ENCODE results near the gene SNX8.

SNX8 gene

GRCh38 chr7:2202901-2203765 lies 111.1 kb downstream of the SNX8 start:
- no peak for DNase-seq (ENCODE audit: low spot score)

GRCh38 chr7:2202361-2202761 lies 111.9 kb downstream of the SNX8 start:
- no peak for DNase-seq (ENCODE audit: low spot score)
